Brain microvascular endothelial cell (primary cell): Measurements from ENCODE around the gene PCNA.
"Not testable (repeated sequence)": the region's sequence is repeated elsewhere in the genome, so short reads cannot be mapped to it uniquely, and the experiment has no call there.

ENCODE experiments used
- DNase-seq: peaks from one replicate; pipeline ENCODE4 v3.0.0-alpha.2; 2020
- H3K27ac ChIP-seq: fragments of 250-450 bp; sonication (Bioruptor Pico); 2 replicates; pipeline ENCODE4 v1.5.1; 2020; ENCODE audit warnings: mild to moderate bottlenecking, moderate library complexity
- H3K27me3 ChIP-seq: fragments of 250-450 bp; sonication (Bioruptor Pico); replicated peaks from 2 replicates; pipeline ENCODE4 v1.5.1; 2020; ENCODE audit warnings: mild to moderate bottlenecking
- H3K36me3 ChIP-seq: fragments of 250-450 bp; sonication (Bioruptor Pico); replicated peaks from 2 replicates; pipeline ENCODE4 v1.5.1; 2020; ENCODE audit warnings: mild to moderate bottlenecking
- H3K4me3 ChIP-seq: 2 replicates; pipeline ENCODE4 v1.5.1; 2011; ENCODE audit warnings: low read depth, mild to moderate bottlenecking, control low read depth, low read length, moderate library complexity
- CTCF ChIP-seq: IDR thresholded peaks from 2 replicates; pipeline ENCODE4 v1.5.1; 2011; ENCODE audit warnings: low read depth, mild to moderate bottlenecking, moderate library complexity, low read length, control low read depth, inconsistent platforms; ENCODE audit errors: missing control alignments
- in situ Hi-C: cut with HindIII; loops from 2 replicates; pipeline ENCODE4 v1.10.0; 2017; ENCODE audit warnings: low sequenced_read_pairs, low pct_ligation_motif_present

Gene PCNA

GRCh38 chr20:5104479-5104878, 15.3 kb downstream of the PCNA start:
- H3K36me3 ChIP-seq, result peaks cover 60% of the 10 kb centered on the region
- H3K27me3 ChIP-seq, result no peaks in the 10 kb centered on the region

GRCh38 chr20:5100684-5101347, 18.9 kb downstream of the PCNA start:
- Histone ChIP-seq H3K36me3 (peaks cover 47% of the 10 kb centered on the region), H3K27ac (no peak overlapping the region)
- in situ Hi-C loops, result no loop called here

More at GRCh38 chr20:5104479-5104878, 15.3 kb downstream of the PCNA start:
- Histone ChIP-seq H3K4me3 (no peak overlapping the region), H3K27ac (no peak overlapping the region)
- in situ Hi-C loops, result no loop called here
- TF ChIP-seq CTCF, result no peak
- DNase-seq, result no peak

GRCh38 chr20:5099909-5100308, 19.8 kb downstream of the PCNA start:
- H3K27me3 ChIP-seq, in situ Hi-C loops, DNase-seq, H3K27ac ChIP-seq, H3K4me3 ChIP-seq: not testable (repeated sequence)
- H3K36me3 ChIP-seq, result peaks cover 39% of the 10 kb centered on the region

More at GRCh38 chr20:5100684-5101347, 18.9 kb downstream of the PCNA start:
- peak; percentile 87 for TF ChIP-seq CTCF
- no peaks in the 10 kb centered on the region for H3K27me3 ChIP-seq
- peak; percentile 64 for DNase-seq
- no peak overlapping the region for H3K4me3 ChIP-seq

- H3K27me3 ChIP-seq, DNase-seq, H3K27ac ChIP-seq, in situ Hi-C loops, H3K4me3 ChIP-seq: not testable (repeated sequence)
- H3K36me3 ChIP-seq, result peaks cover 30% of the 10 kb centered on the region
These were observed 20.7 kb downstream of the PCNA start for GRCh38 chr20:5099009-5099408.

GRCh38 chr20:5096463-5096862, 23.3 kb downstream of the PCNA start:
- Histone ChIP-seq H3K27ac (no peak overlapping the region), H3K36me3 (peaks cover 21% of the 10 kb centered on the region), H3K27me3 (no peaks in the 10 kb centered on the region), H3K4me3 (no peak overlapping the region)
- TF ChIP-seq CTCF, result no peak
- no peak for DNase-seq
- in situ Hi-C loops, result no loop called here

- in situ Hi-C loops, result no loop called here
- DNase-seq, result no peak
- TF ChIP-seq CTCF, result no peak
- H3K27me3 ChIP-seq, result no peaks in the 10 kb centered on the region
- H3K4me3 ChIP-seq, result no peak overlapping the region
- peaks cover 19% of the 10 kb centered on the region for H3K36me3 ChIP-seq
- H3K27ac ChIP-seq, result no peak overlapping the region
These were observed 23.8 kb downstream of the PCNA start for GRCh38 chr20:5095931-5096330.

- no peak for DNase-seq
- Histone ChIP-seq H3K4me3 (no peak overlapping the region), H3K36me3 (peaks cover 16% of the 10 kb centered on the region), H3K27me3 (no peaks in the 10 kb centered on the region), H3K27ac (no peak overlapping the region)
- in situ Hi-C loops, result no loop called here
- no peak for TF ChIP-seq CTCF
These were observed 24.3 kb downstream of the PCNA start for GRCh38 chr20:5095454-5095853.
